GM21367 (cell line): ENCODE data around the gene CELSR1.

ENCODE experiments used
- ATAC-seq: cut with Tn5 transposase; IDR thresholded peaks from one replicate; pipeline ENCODE4 v1.9.1; 2021; ENCODE audit not compliant: unreplicated experiment

CELSR1 gene

GRCh38 chr22:46356496-46357480 is 180.6 kb downstream of the CELSR1 start:
- no peak for ATAC-seq

- ATAC-seq: no peak
Observed at GRCh38 chr22:46355996-46356471, 181.4 kb downstream of the CELSR1 start.

- no peak for ATAC-seq
Observed at GRCh38 chr22:46355369-46355995, 181.9 kb downstream of the CELSR1 start.

GRCh38 chr22:46354993-46355305 is 182.5 kb downstream of the CELSR1 start:
- ATAC-seq: no peak

GRCh38 chr22:46354176-46354992 is 183.0 kb downstream of the CELSR1 start:
- no peak for ATAC-seq

- no peak for ATAC-seq
Observed at GRCh38 chr22:46353483-46354105, 183.8 kb downstream of the CELSR1 start.

GRCh38 chr22:46352691-46353386 is 184.6 kb downstream of the CELSR1 start:
- no peak for ATAC-seq

- no peak for ATAC-seq
Observed at GRCh38 chr22:46352276-46352675, 185.1 kb downstream of the CELSR1 start.

GRCh38 chr22:46351767-46352166 is 185.7 kb downstream of the CELSR1 start:
- ATAC-seq: no peak

GRCh38 chr22:46351131-46351735 is 186.2 kb downstream of the CELSR1 start:
- no peak for ATAC-seq

GRCh38 chr22:46350646-46351045 is 186.8 kb downstream of the CELSR1 start:
- no peak for ATAC-seq

GRCh38 chr22:46350121-46350520 is 187.3 kb downstream of the CELSR1 start:
- no peak for ATAC-seq

GRCh38 chr22:46349681-46350080 is 187.7 kb downstream of the CELSR1 start:
- ATAC-seq: no peak

- no peak for ATAC-seq
Observed at GRCh38 chr22:46349238-46349637, 188.2 kb downstream of the CELSR1 start.

GRCh38 chr22:46348099-46348695 is 189.2 kb downstream of the CELSR1 start:
- ATAC-seq: no peak

- no peak for ATAC-seq
Observed at GRCh38 chr22:46347646-46348045, 189.8 kb downstream of the CELSR1 start.

- no peak for ATAC-seq
Observed at GRCh38 chr22:46346680-46347405, 190.6 kb downstream of the CELSR1 start.

- no peak for ATAC-seq
Observed at GRCh38 chr22:46340676-46341075, 196.7 kb downstream of the CELSR1 start.

GRCh38 chr22:46339956-46340355 is 197.5 kb downstream of the CELSR1 start:
- ATAC-seq: no peak
